HG02981 (cell line): ENCODE results near the gene KLC3.

ENCODE experiments used
- ATAC-seq: cut with Tn5 transposase; IDR thresholded peaks from one replicate; pipeline ENCODE4 v1.9.1; 2021; ENCODE audit warnings: mild to moderate bottlenecking, moderate library complexity; ENCODE audit not compliant: unreplicated experiment

The KLC3 gene

GRCh38 chr19:45348367-45349125, 8.0 kb downstream of the KLC3 start:
- ATAC-seq = no peak

- ATAC-seq = no peak
These were observed 8.5 kb downstream of the KLC3 start for GRCh38 chr19:45349126-45349415.

- ATAC-seq = no peak
These were observed 8.9 kb downstream of the KLC3 start for GRCh38 chr19:45349430-45349941.

GRCh38 chr19:45350477-45351058, 10.0 kb downstream of the KLC3 start:
- ATAC-seq = no peak

GRCh38 chr19:45351401-45351952, 10.9 kb downstream of the KLC3 start:
- ATAC-seq = no peak

GRCh38 chr19:45352062-45352461, 11.5 kb downstream of the KLC3 start:
- no peak for ATAC-seq

- no peak for ATAC-seq
These were observed 11.9 kb downstream of the KLC3 start for GRCh38 chr19:45352471-45352870.

- ATAC-seq = no peak
These were observed 12.6 kb downstream of the KLC3 start for GRCh38 chr19:45352914-45353796.

GRCh38 chr19:45354241-45354842, 13.8 kb downstream of the KLC3 start:
- ATAC-seq = no peak

GRCh38 chr19:45355402-45355801, 14.9 kb downstream of the KLC3 start:
- no peak for ATAC-seq

- ATAC-seq = no peak
These were observed 15.4 kb downstream of the KLC3 start for GRCh38 chr19:45355910-45356309.

- no peak for ATAC-seq
These were observed 16.4 kb downstream of the KLC3 start for GRCh38 chr19:45356760-45357444.

GRCh38 chr19:45357445-45357783, 16.9 kb downstream of the KLC3 start:
- no peak for ATAC-seq

GRCh38 chr19:45358213-45358792, 17.8 kb downstream of the KLC3 start:
- ATAC-seq = no peak

- no peak for ATAC-seq
These were observed 21.1 kb downstream of the KLC3 start for GRCh38 chr19:45361608-45362007.

GRCh38 chr19:45362291-45362690, 21.7 kb downstream of the KLC3 start:
- ATAC-seq = no peak

GRCh38 chr19:45363861-45364459, 23.4 kb downstream of the KLC3 start:
- no peak for ATAC-seq

- ATAC-seq = no peak
These were observed 24.1 kb downstream of the KLC3 start for GRCh38 chr19:45364696-45365095.

GRCh38 chr19:45368127-45368526, 27.6 kb downstream of the KLC3 start:
- ATAC-seq = no peak
